SK-N-SH treated with all-trans-retinoic acid at 6 μM for 48 hours (cell line): Measurements from ENCODE around the gene HOMER1.

Source experiments
- ATAC-seq: fragments of 200-7000 bp; cut with Tn5 transposase; 3 replicates; pipeline ENCODE4 v1.9.1; 2020; ENCODE audit warnings: mild to moderate bottlenecking, moderate library complexity
- ARNTL ChIP-seq: fragments of 450-650 bp; formaldehyde crosslinking; IDR thresholded peaks from 2 replicates; pipeline ENCODE4 v1.5.0; 2020; ENCODE audit warnings: low read depth, mild to moderate bottlenecking, moderate library complexity, borderline replicate concordance
- BACH2 ChIP-seq: fragments of 250-450 bp; sonication (Bioruptor Pico); IDR thresholded peaks from 2 replicates; pipeline ENCODE4 v1.9.0; 2021; ENCODE audit warnings: mild to moderate bottlenecking, borderline replicate concordance
- CSDC2 ChIP-seq: fragments of 250-450 bp; sonication (Bioruptor Pico); IDR thresholded peaks from 2 replicates; pipeline ENCODE4 v1.5.0; 2020; ENCODE audit warnings: mild to moderate bottlenecking, moderate library complexity
- ESRRG ChIP-seq: fragments of 250-450 bp; sonication (Bioruptor Pico); IDR thresholded peaks from 2 replicates; pipeline ENCODE4 v1.6.1; 2021; ENCODE audit warnings: mild to moderate bottlenecking
- GLIS3 ChIP-seq: fragments of 250-450 bp; sonication (Bioruptor Pico); IDR thresholded peaks from 2 replicates; pipeline ENCODE4 v1.5.0; 2020; ENCODE audit warnings: mild to moderate bottlenecking, moderate library complexity
- ISL1 ChIP-seq: fragments of 250-450 bp; sonication (Bioruptor Pico); IDR thresholded peaks from 2 replicates; pipeline ENCODE4 v2.1.2; 2022; ENCODE audit warnings: mild to moderate bottlenecking, moderate library complexity
- OSR1 ChIP-seq: fragments of 250-450 bp; sonication (Bioruptor Pico); IDR thresholded peaks from 2 replicates; pipeline ENCODE4 v1.8.0; 2022; ENCODE audit warnings: moderate library complexity, mild to moderate bottlenecking, inconsistent platforms
- PATZ1 ChIP-seq: fragments of 250-450 bp; sonication (Bioruptor Pico); IDR thresholded peaks from 2 replicates; pipeline ENCODE4 v1.8.0; 2020; ENCODE audit warnings: mild to moderate bottlenecking, moderate library complexity, borderline replicate concordance
- POU6F1 ChIP-seq: fragments of 250-450 bp; sonication (Bioruptor Pico); IDR thresholded peaks from 2 replicates; pipeline ENCODE4 v1.8.0; 2021; ENCODE audit warnings: low read depth, mild to moderate bottlenecking, moderate library complexity, borderline replicate concordance
- PPARA ChIP-seq: fragments of 250-450 bp; sonication (Bioruptor Pico); IDR thresholded peaks from 2 replicates; pipeline ENCODE4 v1.5.0; 2020; ENCODE audit warnings: mild to moderate bottlenecking, borderline replicate concordance
- RARB ChIP-seq: fragments of 250-450 bp; sonication (Bioruptor Pico); IDR thresholded peaks from 2 replicates; pipeline ENCODE4 v1.8.0; 2021; ENCODE audit warnings: mild to moderate bottlenecking, moderate library complexity
- SNAI2 ChIP-seq: fragments of 250-450 bp; sonication (Bioruptor Pico); IDR thresholded peaks from 2 replicates; pipeline ENCODE4 v1.5.0; 2020; ENCODE audit warnings: mild to moderate bottlenecking, moderate library complexity
- TCF4 ChIP-seq: fragments of 250-450 bp; sonication (Bioruptor Pico); IDR thresholded peaks from 2 replicates; pipeline ENCODE4 v1.8.0; 2021; ENCODE audit warnings: mild to moderate bottlenecking, moderate library complexity, borderline replicate concordance
- TOX ChIP-seq: fragments of 250-450 bp; sonication (Bioruptor Pico); IDR thresholded peaks from 2 replicates; pipeline ENCODE4 v1.8.0; 2021; ENCODE audit warnings: mild to moderate bottlenecking, moderate library complexity, borderline replicate concordance
- ZC3H10 ChIP-seq: fragments of 250-450 bp; sonication (Bioruptor Pico); IDR thresholded peaks from 2 replicates; pipeline ENCODE4 v1.5.1; 2021; ENCODE audit warnings: mild to moderate bottlenecking, moderate library complexity
- ZFP3 ChIP-seq: fragments of 250-450 bp; sonication (Bioruptor Pico); IDR thresholded peaks from 2 replicates; pipeline ENCODE4 v1.5.0; 2020; ENCODE audit warnings: mild to moderate bottlenecking, moderate library complexity
- ZFP30 ChIP-seq: fragments of 450-650 bp; formaldehyde crosslinking; IDR thresholded peaks from 2 replicates; pipeline ENCODE4 v1.5.0; 2022; ENCODE audit warnings: mild to moderate bottlenecking, moderate library complexity
- ZNF70 ChIP-seq: fragments of 450-650 bp; formaldehyde crosslinking; IDR thresholded peaks from 2 replicates; pipeline ENCODE4 v1.5.0; 2020; ENCODE audit warnings: mild to moderate bottlenecking, moderate library complexity
- ZNF8 ChIP-seq: fragments of 450-650 bp; formaldehyde crosslinking; IDR thresholded peaks from 2 replicates; pipeline ENCODE4 v1.5.0; 2020; ENCODE audit warnings: mild to moderate bottlenecking, moderate library complexity
- TF ChIP-seq, protein P1 (sequence below): fragments of 250-450 bp; sonication (Bioruptor Pico); IDR thresholded peaks from 2 replicates; pipeline ENCODE4 v1.5.1; 2021; ENCODE audit warnings: mild to moderate bottlenecking, moderate library complexity
- TF ChIP-seq, protein P2 (sequence below): fragments of 250-450 bp; sonication (Bioruptor Pico); IDR thresholded peaks from 2 replicates; pipeline ENCODE4 v1.5.1; 2020; ENCODE audit warnings: low read depth, mild to moderate bottlenecking, moderate library complexity

The HOMER1 gene

GRCh38 chr5:79512049-79512448 lies 1.9 kb downstream of the HOMER1 start (continued):
- TF ChIP-seq ZFP3 (CRISPR knock-in tag), result no peak
- no peak for TF ChIP-seq ZFP30 (CRISPR knock-in tag)
- no peak for TF ChIP-seq SNAI2 (CRISPR knock-in tag)
- no peak for TF ChIP-seq ISL1 (CRISPR knock-in tag)
- TF ChIP-seq GLIS3 (CRISPR knock-in tag), result no peak
- TF ChIP-seq OSR1 (CRISPR knock-in tag), result no peak
- no peak for TF ChIP-seq POU6F1 (CRISPR knock-in tag)
- TF ChIP-seq TCF4 (CRISPR knock-in tag), result no peak
- TF ChIP-seq CSDC2 (CRISPR knock-in tag), result no peak
- no peak for TF ChIP-seq ZNF8 (CRISPR knock-in tag)
- TF ChIP-seq ZNF70 (CRISPR knock-in tag), result no peak
- TF ChIP-seq TOX (CRISPR knock-in tag), result no peak
- TF ChIP-seq, all 23 proteins: peak for 0

- no peak for ATAC-seq
- no peak for TF ChIP-seq ISL1 (CRISPR knock-in tag)
- no peak for TF ChIP-seq ZFP30 (CRISPR knock-in tag)
- TF ChIP-seq PPARA (CRISPR knock-in tag), result no peak
- TF ChIP-seq GLIS3 (CRISPR knock-in tag), result no peak
- TF ChIP-seq ZFP3 (CRISPR knock-in tag), result no peak
- TF ChIP-seq SNAI2 (CRISPR knock-in tag), result no peak
- no peak for TF ChIP-seq OSR1 (CRISPR knock-in tag)
- TF ChIP-seq RARB (CRISPR knock-in tag), result no peak
- TF ChIP-seq, protein P1, sequence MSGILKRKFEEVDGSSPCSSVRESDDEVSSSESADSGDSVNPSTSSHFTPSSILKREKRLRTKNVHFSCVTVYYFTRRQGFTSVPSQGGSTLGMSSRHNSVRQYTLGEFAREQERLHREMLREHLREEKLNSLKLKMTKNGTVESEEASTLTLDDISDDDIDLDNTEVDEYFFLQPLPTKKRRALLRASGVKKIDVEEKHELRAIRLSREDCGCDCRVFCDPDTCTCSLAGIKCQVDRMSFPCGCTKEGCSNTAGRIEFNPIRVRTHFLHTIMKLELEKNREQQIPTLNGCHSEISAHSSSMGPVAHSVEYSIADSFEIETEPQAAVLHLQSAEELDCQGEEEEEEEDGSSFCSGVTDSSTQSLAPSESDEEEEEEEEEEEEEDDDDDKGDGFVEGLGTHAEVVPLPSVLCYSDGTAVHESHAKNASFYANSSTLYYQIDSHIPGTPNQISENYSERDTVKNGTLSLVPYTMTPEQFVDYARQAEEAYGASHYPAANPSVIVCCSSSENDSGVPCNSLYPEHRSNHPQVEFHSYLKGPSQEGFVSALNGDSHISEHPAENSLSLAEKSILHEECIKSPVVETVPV (CRISPR knock-in tag), result no peak
- no peak for TF ChIP-seq TOX (CRISPR knock-in tag)
- no peak for TF ChIP-seq CSDC2 (CRISPR knock-in tag)
- TF ChIP-seq PATZ1 (CRISPR knock-in tag), result no peak
- no peak for TF ChIP-seq POU6F1 (CRISPR knock-in tag)
- no peak for TF ChIP-seq ARNTL (CRISPR knock-in tag)
- no peak for TF ChIP-seq ZNF8 (CRISPR knock-in tag)
- TF ChIP-seq, protein P2, sequence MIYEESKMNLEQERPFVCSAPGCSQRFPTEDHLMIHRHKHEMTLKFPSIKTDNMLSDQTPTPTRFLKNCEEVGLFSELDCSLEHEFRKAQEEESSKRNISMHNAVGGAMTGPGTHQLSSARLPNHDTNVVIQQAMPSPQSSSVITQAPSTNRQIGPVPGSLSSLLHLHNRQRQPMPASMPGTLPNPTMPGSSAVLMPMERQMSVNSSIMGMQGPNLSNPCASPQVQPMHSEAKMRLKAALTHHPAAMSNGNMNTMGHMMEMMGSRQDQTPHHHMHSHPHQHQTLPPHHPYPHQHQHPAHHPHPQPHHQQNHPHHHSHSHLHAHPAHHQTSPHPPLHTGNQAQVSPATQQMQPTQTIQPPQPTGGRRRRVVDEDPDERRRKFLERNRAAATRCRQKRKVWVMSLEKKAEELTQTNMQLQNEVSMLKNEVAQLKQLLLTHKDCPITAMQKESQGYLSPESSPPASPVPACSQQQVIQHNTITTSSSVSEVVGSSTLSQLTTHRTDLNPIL, result no peak
- TF ChIP-seq TCF4 (CRISPR knock-in tag), result no peak
- no peak for TF ChIP-seq BACH2 (CRISPR knock-in tag)
Observed at GRCh38 chr5:79510638-79511037, 3.3 kb downstream of the HOMER1 start.

GRCh38 chr5:79509244-79509885 lies 4.6 kb downstream of the HOMER1 start:
- TF ChIP-seq ZNF8 (CRISPR knock-in tag) (no peak), ZFP3 (CRISPR knock-in tag) (no peak), OSR1 (CRISPR knock-in tag) (no peak), ESRRG (CRISPR knock-in tag) (no peak), ZC3H10 (no peak), PPARA (CRISPR knock-in tag) (no peak), ISL1 (CRISPR knock-in tag) (no peak), POU6F1 (CRISPR knock-in tag) (no peak), BACH2 (CRISPR knock-in tag) (no peak), CSDC2 (CRISPR knock-in tag) (no peak), PATZ1 (CRISPR knock-in tag) (no peak)
- no peak for ATAC-seq
